HepG2 (cell line): ENCODE measurements around the gene POLR2J. TPM values are rescaled to one million over a fixed set of nuclear protein-coding genes. Genes with fewer than 3 reads are reported as not detected.
A peak's percentile ranks its signal among the peaks of the same experiment; 100 is the strongest.

Experiments used
- ATAC-seq: fragments of 200-7000 bp; cut with Tn5 transposase; 3 replicates; pipeline ENCODE4 v1.9.1; 2020; ENCODE audit warnings: mild to moderate bottlenecking, moderate library complexity
- BruUV-seq: library from RNA; stranded (reverse); fragments of 400-500 nt; replicated peaks from 2 replicates; lab custom pipeline; 2021; lab: Mats Ljungman, UMichigan
- CTCF ChIA-PET: fragments of 300-600 bp; formaldehyde crosslinking; extraction: SDS; loops from one replicate; lab custom pipeline; 2021; ENCODE audit warnings: low total read pairs, inconsistent platforms, low intra/inter-chr PET ratio; lab: Yijun Ruan, JAX
- POLR2A ChIA-PET: fragments of 350-600 bp; sonication (Branson Sonifier 250); formaldehyde crosslinking; loops from one replicate; lab custom pipeline; 2020; ENCODE audit warnings: antibody characterized with exemption, inconsistent platforms; lab: Yijun Ruan, JAX
- DNase-seq: peaks from one replicate; pipeline ENCODE4 v3.0.0-alpha.2; 2015; ENCODE audit warnings: low spot score
- FAIRE-seq: peaks from 3 replicates; lab custom pipeline; 2011; peaks lifted over from hg19 to GRCh38; lab: Jason Lieb, UNC
- H2AFZ ChIP-seq: one replicate; pipeline ENCODE4 v1.6.1; 2011; ENCODE audit warnings: low read length, inconsistent platforms
- H3K27ac ChIP-seq: fragments of 300-600 bp; 3 replicates; pipeline ENCODE4 v1.8.0; 2011; ENCODE audit warnings: mixed run types, mild to moderate bottlenecking, mixed read lengths, low read length, inconsistent platforms; ENCODE audit not compliant: insufficient read depth; ENCODE audit errors: extremely low read length
- H3K27me3 ChIP-seq, 2 experiments: fragments of 200-600 bp in 1 of 2; 2 replicates in 1 of 2; 3 replicates in 1 of 2; pipeline versions ENCODE4 v1.6.0 to v1.8.0; 2011; ENCODE audit warnings: low read length in 2 of 2, mild to moderate bottlenecking in 2 of 2, moderate library complexity in 2 of 2, inconsistent platforms in 1 of 2; ENCODE audit not compliant: insufficient read depth in 2 of 2, control insufficient read depth in 1 of 2
- H3K36me3 ChIP-seq, 2 experiments: fragments of 200-600 bp in 1 of 2; replicated peaks in 1 of 2; 2 replicates in 1 of 2; 3 replicates in 1 of 2; pipeline versions ENCODE4 v1.5.1 to v1.8.0; 2011; ENCODE audit warnings: low read length in 2 of 2, inconsistent platforms in 1 of 2; ENCODE audit not compliant: insufficient read depth in 2 of 2, control insufficient read depth in 1 of 2
- H3K4me1 ChIP-seq: 2 replicates; pipeline ENCODE4 v1.5.1; 2012; ENCODE audit warnings: low read length, inconsistent platforms; ENCODE audit not compliant: insufficient read depth
- H3K4me2 ChIP-seq: 2 replicates; pipeline ENCODE4 v1.6.0; 2011; ENCODE audit warnings: low read depth, low read length, inconsistent platforms
- H3K4me3 ChIP-seq, 3 experiments: fragments of 200-600 bp in 1 of 3; sonication (generic), shearing (Covaris generic) in 1 of 3; replicated peaks in 1 of 3; 2 replicates each; pipeline ENCODE4 v1.5.1; 2011 to 2016; ENCODE audit warnings: low read length in 3 of 3, inconsistent platforms in 2 of 3, low read depth in 2 of 3, mild to moderate bottlenecking in 2 of 3, control low read depth in 1 of 3, mixed read lengths in 1 of 3; ENCODE audit not compliant: insufficient read depth in 1 of 3
- H3K79me2 ChIP-seq: one replicate; pipeline ENCODE4 v1.6.1; 2011; ENCODE audit warnings: low read length, inconsistent platforms; ENCODE audit not compliant: insufficient read depth
- H3K9ac ChIP-seq: 2 replicates; pipeline ENCODE4 v1.6.0; 2011; ENCODE audit warnings: mild to moderate bottlenecking, low read depth, low read length, inconsistent platforms; ENCODE audit not compliant: insufficient read depth
- H3K9me3 ChIP-seq: 2 replicates; pipeline ENCODE4 v1.5.1; 2012; ENCODE audit warnings: mild to moderate bottlenecking, low read length
- H4K20me1 ChIP-seq: 2 replicates; pipeline ENCODE4 v1.6.0; 2011; ENCODE audit warnings: inconsistent platforms, mild to moderate bottlenecking, low read length, moderate library complexity; ENCODE audit not compliant: insufficient read depth
- AGO2 ChIP-seq: fragments of 200-400 bp; formaldehyde crosslinking; optimal IDR thresholded peaks from 2 replicates; pipeline ENCODE3; 2017; ENCODE audit warnings: mild to moderate bottlenecking, low read depth, low read length, moderate library complexity
- ARHGAP35 ChIP-seq: sonication (generic); formaldehyde crosslinking; IDR thresholded peaks from 2 replicates; pipeline ENCODE4 v1.9.0; 2022; ENCODE audit warnings: mild to moderate bottlenecking, inconsistent platforms, moderate library complexity, missing genetic modification reagents, borderline replicate concordance
- ATF1 ChIP-seq: IDR thresholded peaks from 2 replicates; pipeline ENCODE4 v1.6.1; 2016; ENCODE audit warnings: mild to moderate bottlenecking, control low read depth
- CTCF ChIP-seq: sonication (generic); formaldehyde crosslinking; IDR thresholded peaks from 2 replicates; pipeline ENCODE4 v1.5.0; 2020; ENCODE audit warnings: mild to moderate bottlenecking, missing genetic modification reagents, moderate library complexity
- GMEB2 ChIP-seq: IDR thresholded peaks from 2 replicates; pipeline ENCODE4 v1.6.1; 2016; ENCODE audit warnings: missing biosample characterization, missing genetic modification reagents, low read depth
- HNF4A ChIP-seq: sonication (generic); formaldehyde crosslinking; IDR thresholded peaks from 2 replicates; pipeline ENCODE4 v1.4.0; 2020; ENCODE audit warnings: missing genetic modification reagents
- HNRNPL ChIP-seq: fragments of 200-400 bp; formaldehyde crosslinking; IDR thresholded peaks from 2 replicates; pipeline ENCODE4 v1.6.1; 2017; ENCODE audit warnings: mild to moderate bottlenecking, low read depth, low read length
- KLF9 ChIP-seq: IDR thresholded peaks from 2 replicates; pipeline ENCODE4 v1.6.1; 2016; ENCODE audit warnings: low read depth
- MTA1 ChIP-seq: sonication (generic); formaldehyde crosslinking; IDR thresholded peaks from 2 replicates; pipeline ENCODE4 v1.4.0; 2020; ENCODE audit warnings: missing genetic modification reagents, mild to moderate bottlenecking, borderline replicate concordance
- NCOA1 ChIP-seq: sonication (generic); formaldehyde crosslinking; IDR thresholded peaks from 2 replicates; pipeline ENCODE4 v1.9.0; 2021; ENCODE audit warnings: missing genetic modification reagents
- NFATC3 ChIP-seq: sonication (generic); formaldehyde crosslinking; IDR thresholded peaks from 2 replicates; pipeline ENCODE4 v1.5.1; 2020; ENCODE audit warnings: mild to moderate bottlenecking, missing genetic modification reagents
- ZBTB38 ChIP-seq: sonication (generic); formaldehyde crosslinking; IDR thresholded peaks from 2 replicates; pipeline ENCODE4 v1.5.1; 2020; ENCODE audit warnings: mild to moderate bottlenecking, missing genetic modification reagents
- ZFP90 ChIP-seq: sonication (generic); formaldehyde crosslinking; IDR thresholded peaks from 2 replicates; pipeline ENCODE4 v1.8.0; 2022; ENCODE audit warnings: missing genetic modification reagents, mild to moderate bottlenecking, inconsistent platforms, borderline replicate concordance
- ZNF101 ChIP-seq: sonication (generic); formaldehyde crosslinking; IDR thresholded peaks from 2 replicates; pipeline ENCODE4 v1.4.0; 2020; ENCODE audit warnings: mild to moderate bottlenecking, low read depth, missing genetic modification reagents, borderline replicate concordance
- ZNF207 ChIP-seq: fragments of 450-650 bp; IDR thresholded peaks from 2 replicates; pipeline ENCODE4 v1.6.1; 2016; ENCODE audit warnings: antibody characterized with exemption, borderline replicate concordance
- ZNF280B ChIP-seq: sonication (generic); formaldehyde crosslinking; IDR thresholded peaks from 2 replicates; pipeline ENCODE4 v1.5.0; 2020; ENCODE audit warnings: missing genetic modification reagents, mild to moderate bottlenecking, borderline replicate concordance
- ZNF430 ChIP-seq: sonication (generic); formaldehyde crosslinking; IDR thresholded peaks from 2 replicates; pipeline ENCODE4 v1.9.0; 2021; ENCODE audit warnings: mild to moderate bottlenecking, missing genetic modification reagents
- ZNF598 ChIP-seq: sonication (generic); formaldehyde crosslinking; IDR thresholded peaks from 2 replicates; pipeline ENCODE4 v1.5.1; 2020; ENCODE audit warnings: mild to moderate bottlenecking, missing genetic modification reagents, borderline replicate concordance
- ZNF775 ChIP-seq: sonication (generic); formaldehyde crosslinking; IDR thresholded peaks from 2 replicates; pipeline ENCODE4 v1.4.0; 2020; ENCODE audit warnings: missing genetic modification reagents, mild to moderate bottlenecking, moderate library complexity, borderline replicate concordance
- WGBS: methylation state at CpG from one replicate; pipeline ENCODE4 v1.1.6; 2017; ENCODE audit warnings: low lambda C conversion rate; 5-methylcytosine and 5-hydroxymethylcytosine counted together
- in situ Hi-C: cut with HindIII; loops from 2 replicates; pipeline ENCODE4 v1.10.0; 2017; ENCODE audit warnings: low pct_unique_long_range_greater_than_20kb; ENCODE audit not compliant: extremely low pct_ligation_motif_present
- intact Hi-C: fragments of 100-400 bp; cut with micrococcal nuclease; formaldehyde crosslinking; loops from one replicate; pipeline ENCODE4 v1.10.0; 2022; ENCODE audit not compliant: unreplicated experiment
- polyA plus RNA-seq, 8 experiments: library from polyadenylated mRNA; depleted of rRNA in 3 of 8; stranded (reverse) in 7 of 8; unstranded in 1 of 8; fragments of >200 nt; fragmentation: Illumina TruSeq in 4 of 8; extraction: Trizol in 4 of 8; gene quantifications; 2 replicates each; pipeline versions ENCODE4 v1.2.1 to v1.2.3, GENCODE V29; 2011 to 2016; ENCODE audit warnings: low read depth in 4 of 8, missing spikeins in 1 of 8, mixed read lengths in 1 of 8; ENCODE audit not compliant: insufficient read depth in 1 of 8
- total RNA-seq, 5 experiments: library from RNA; depleted of rRNA; stranded (reverse); fragments of >200 nt; fragmentation: Illumina TruSeq; extraction: Trizol; gene quantifications; 2 replicates each; pipeline ENCODE4 v1.2.3, GENCODE V29; 2016; ENCODE audit warnings: low read depth in 1 of 5

The POLR2J gene
- total and polyA plus RNA-seq, 2 of the 13 experiments (the other 11 are each of a cell fraction or from before 2014, with no cell fraction given) = 41.2 to 71.4 TPM

- H2AFZ ChIP-seq = no peak overlapping the region
- H3K79me2 ChIP-seq = no peaks in the 10 kb centered on the region
- in situ Hi-C loops (no loop called here), intact Hi-C loops (no loop called here)
- H3K4me1 ChIP-seq = peaks cover 15% of the 10 kb centered on the region
- BruUV-seq = no TSS peak
- ATAC-seq = peak; percentile 14
- WGBS = 81% methylated on average over 17 of the region's 20 CpGs
- H3K27me3 ChIP-seq = no peaks in the 10 kb centered on the region
- no peak overlapping the region for H3K9ac ChIP-seq
- no peak for FAIRE-seq
- no peak for DNase-seq
- H3K27ac ChIP-seq = no peak overlapping the region
- no peak overlapping the region for H3K4me2 ChIP-seq
- H3K36me3 ChIP-seq = peaks cover 5 to 7% of the 10 kb centered on the region in 2 experiments; a peak in 2 of 5 replicates
- H3K9me3 ChIP-seq = no peaks in the 10 kb centered on the region
- ChIA-PET CTCF (no interaction called here), POLR2A (no interaction called here)
- no peak overlapping the region for H3K4me3 ChIP-seq
- H4K20me1 ChIP-seq = no peaks in the 10 kb centered on the region
- TF ChIP-seq CTCF (0 out of 2 replicates have a peak, but pooled peaks have one; percentile 20), AGO2 (peak; percentile 29), ZBTB38 (CRISPR knock-in tag) (0 out of 2 replicates have a peak, but pooled peaks have one; percentile 21), HNRNPL (0 out of 2 replicates have a peak, but pooled peaks have one; percentile 50), GMEB2 (CRISPR knock-in tag) (no peak), NFATC3 (CRISPR knock-in tag) (no peak), MTA1 (CRISPR knock-in tag) (no peak), ZNF280B (CRISPR knock-in tag) (no peak), ZNF775 (CRISPR knock-in tag) (no peak), ZNF598 (CRISPR knock-in tag) (no peak), KLF9 (CRISPR knock-in tag) (no peak), ATF1 (CRISPR knock-in tag) (no peak), NCOA1 (no peak), ZNF101 (CRISPR knock-in tag) (no peak), ZFP90 (no peak), HNF4A (CRISPR knock-in tag) (peak; percentile 23; the same call in 1 of the 2 replicates), ZNF207 (no peak), ARHGAP35 (CRISPR knock-in tag) (no peak), ZNF430 (CRISPR knock-in tag) (no peak)
Measured at GRCh38 chr7:102469972-102470825, 8.5 kb downstream of the POLR2J start.
